Measurements from ENCODE around the gene TMOD4. TPM values are rescaled to one million over a fixed set of nuclear protein-coding genes. Genes with fewer than 3 reads are reported as not detected.

TMOD4 gene
- total and polyA plus RNA-seq, 9 of the 15 experiments (the other 6 are each of a cell fraction or from before 2014, with no cell fraction given), result 0.18 to 1.8 (median 1.1) TPM; not detected in 1

DNA sequence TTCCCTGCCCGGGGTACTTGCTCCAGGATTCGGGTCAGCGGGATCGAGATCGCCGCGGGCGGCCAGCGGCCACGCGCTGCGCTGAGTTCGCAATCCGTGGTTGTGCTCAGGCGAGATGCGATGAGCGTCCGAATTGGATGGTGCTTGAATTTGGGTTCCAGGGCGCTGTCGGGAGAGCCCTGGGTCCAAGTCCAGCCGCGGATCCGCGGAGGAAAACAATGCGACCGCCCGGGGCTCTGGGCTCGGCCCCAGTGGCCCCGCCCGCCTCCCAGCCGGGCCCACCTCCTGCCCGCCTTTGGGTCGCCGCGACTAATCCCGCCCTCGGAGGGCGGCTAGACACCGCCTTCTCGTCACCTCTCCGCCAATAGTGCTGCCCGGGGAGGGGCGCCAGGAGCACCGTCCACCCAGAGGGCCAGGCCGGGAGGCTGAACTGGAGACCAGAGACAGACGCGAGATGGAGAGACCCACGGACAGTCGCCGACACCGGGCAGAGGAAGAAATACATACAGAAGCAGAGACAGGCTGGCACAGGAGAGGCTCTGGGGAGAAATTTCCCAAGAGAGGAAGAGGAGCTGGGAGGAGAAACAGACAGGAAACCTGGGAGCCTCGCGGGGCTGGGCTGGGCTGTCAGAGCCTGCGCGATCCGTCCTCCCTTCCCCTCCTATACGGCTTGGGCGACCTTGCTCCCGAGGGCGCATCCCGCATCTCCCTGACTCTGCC is 29.2 kb downstream of the TMOD4 start, which contains the start of gene SEMA6C (continued):
- TF ChIP-seq FOXJ2 (tag; IDR thresholded peaks at IDR 0.05) (no peak), BHLHE40 (IDR thresholded peaks at IDR 0.05; ENCODE audit: low read length) (no peak), ZNF668 (CRISPR knock-in tag; IDR thresholded peaks at IDR 0.05) (no peak), MXI1 (IDR thresholded peaks at IDR 0.05; ENCODE audit: low read depth, low read length) (no peak), HEY1 (CRISPR knock-in tag; IDR thresholded peaks at IDR 0.05; ENCODE audit: borderline replicate concordance) (no peak), HDAC2 (IDR thresholded peaks at IDR 0.05) (peak; percentile 25; the same call in 1 of the 2 replicates), LCOR (CRISPR knock-in tag; IDR thresholded peaks at IDR 0.05) (peak; percentile 83), JUND (IDR thresholded peaks at IDR 0.05; ENCODE audit: borderline replicate concordance, low read depth, low read length) (no peak), JUND (tag; IDR thresholded peaks at IDR 0.05; ENCODE audit: borderline replicate concordance, low read depth, low read length) (no peak; the same call in 2 of the 3 replicates), MTA2 (IDR thresholded peaks at IDR 0.05; ENCODE audit: low read depth) (no peak), RCOR1 (IDR thresholded peaks at IDR 0.05; ENCODE audit: borderline replicate concordance in 1 of 2, low read depth in 2 of 2, low read length in 2 of 2) (no peak), POLR2B (IDR thresholded peaks at IDR 0.05; ENCODE audit: low read depth, partially characterized antibody) (no peak), ZNF354B (CRISPR knock-in tag; IDR thresholded peaks at IDR 0.05) (no peak), GABPA (tag; conservative IDR thresholded peaks at IDR 0.05; ENCODE audit: low read depth) (no peak), DACH1 (IDR thresholded peaks at IDR 0.05; ENCODE audit: partially characterized antibody) (no peak), FOXP1 (CRISPR knock-in tag; IDR thresholded peaks at IDR 0.05) (no peak), KDM5B (IDR thresholded peaks at IDR 0.05; ENCODE audit: insufficient replicate concordance, low read depth, low read length) (peak; percentile 70), BRD4 (IDR thresholded peaks at IDR 0.05) (no peak), KDM4B (IDR thresholded peaks at IDR 0.05; ENCODE audit: borderline replicate concordance in 2 of 2, low read depth in 1 of 2) (no peak), BMI1 (IDR thresholded peaks at IDR 0.05; ENCODE audit: low read length) (no peak), PML (IDR thresholded peaks at IDR 0.05; ENCODE audit: low read length) (no peak), TAF9B (IDR thresholded peaks at IDR 0.05; ENCODE audit: partially characterized antibody) (no peak), SPI1 (IDR thresholded peaks at IDR 0.05; ENCODE audit: borderline replicate concordance, low read depth, low read length) (no peak)
- TF ChIP-seq, protein P1, sequence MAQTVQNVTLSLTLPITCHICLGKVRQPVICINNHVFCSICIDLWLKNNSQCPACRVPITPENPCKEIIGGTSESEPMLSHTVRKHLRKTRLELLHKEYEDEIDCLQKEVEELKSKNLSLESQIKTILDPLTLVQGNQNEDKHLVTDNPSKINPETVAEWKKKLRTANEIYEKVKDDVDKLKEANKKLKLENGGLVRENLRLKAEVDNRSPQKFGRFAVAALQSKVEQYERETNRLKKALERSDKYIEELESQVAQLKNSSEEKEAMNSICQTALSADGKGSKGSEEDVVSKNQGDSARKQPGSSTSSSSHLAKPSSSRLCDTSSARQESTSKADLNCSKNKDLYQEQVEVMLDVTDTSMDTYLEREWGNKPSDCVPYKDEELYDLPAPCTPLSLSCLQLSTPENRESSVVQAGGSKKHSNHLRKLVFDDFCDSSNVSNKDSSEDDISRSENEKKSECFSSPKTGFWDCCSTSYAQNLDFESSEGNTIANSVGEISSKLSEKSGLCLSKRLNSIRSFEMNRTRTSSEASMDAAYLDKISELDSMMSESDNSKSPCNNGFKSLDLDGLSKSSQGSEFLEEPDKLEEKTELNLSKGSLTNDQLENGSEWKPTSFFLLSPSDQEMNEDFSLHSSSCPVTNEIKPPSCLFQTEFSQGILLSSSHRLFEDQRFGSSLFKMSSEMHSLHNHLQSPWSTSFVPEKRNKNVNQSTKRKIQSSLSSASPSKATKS (CRISPR knock-in tag; IDR thresholded peaks at IDR 0.05), result no peak
- TF ChIP-seq, protein P2, sequence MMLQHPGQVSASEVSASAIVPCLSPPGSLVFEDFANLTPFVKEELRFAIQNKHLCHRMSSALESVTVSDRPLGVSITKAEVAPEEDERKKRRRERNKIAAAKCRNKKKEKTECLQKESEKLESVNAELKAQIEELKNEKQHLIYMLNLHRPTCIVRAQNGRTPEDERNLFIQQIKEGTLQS (IDR thresholded peaks at IDR 0.05), result no peak
- TF ChIP-seq, protein P2 (CRISPR knock-in tag; conservative IDR thresholded peaks at IDR 0.05), result no peak
